GM10847 (cell line): ENCODE results near the gene RFX2.

Experiments
- POLR2A ChIP-seq: IDR thresholded peaks from 2 replicates; pipeline ENCODE4 v1.6.1; 2011; ENCODE audit not compliant: insufficient read length; ENCODE audit errors: extremely low read depth

RFX2 gene

GRCh38 chr19:6042776-6043726 lies 67.2 kb downstream of the RFX2 start:
- TF ChIP-seq POLR2A: no peak

- TF ChIP-seq POLR2A: no peak
These were observed 68.3 kb downstream of the RFX2 start for GRCh38 chr19:6041991-6042481.

GRCh38 chr19:6041071-6041470 lies 69.2 kb downstream of the RFX2 start:
- no peak for TF ChIP-seq POLR2A

GRCh38 chr19:6039566-6040225 lies 70.6 kb downstream of the RFX2 start:
- no peak for TF ChIP-seq POLR2A

- TF ChIP-seq POLR2A: no peak
These were observed 71.5 kb downstream of the RFX2 start for GRCh38 chr19:6038634-6039405.

- TF ChIP-seq POLR2A: no peak
These were observed 75.3 kb downstream of the RFX2 start for GRCh38 chr19:6035026-6035425.

- no peak for TF ChIP-seq POLR2A
These were observed 75.8 kb downstream of the RFX2 start for GRCh38 chr19:6034512-6034911.

- no peak for TF ChIP-seq POLR2A
These were observed 76.5 kb downstream of the RFX2 start for GRCh38 chr19:6033744-6034264.

GRCh38 chr19:6032827-6033226 lies 77.5 kb downstream of the RFX2 start:
- no peak for TF ChIP-seq POLR2A

GRCh38 chr19:6032381-6032780 lies 77.9 kb downstream of the RFX2 start:
- TF ChIP-seq POLR2A: no peak

GRCh38 chr19:6030214-6030507 lies 80.1 kb downstream of the RFX2 start:
- TF ChIP-seq POLR2A: no peak

GRCh38 chr19:6026390-6027227 lies 83.7 kb downstream of the RFX2 start:
- TF ChIP-seq POLR2A: no peak

GRCh38 chr19:6023936-6024335 lies 86.4 kb downstream of the RFX2 start:
- no peak for TF ChIP-seq POLR2A

GRCh38 chr19:6023085-6023682 lies 87.1 kb downstream of the RFX2 start:
- TF ChIP-seq POLR2A: no peak
